ENCODE measurements around the gene CISH.

Gene CISH

DNA sequence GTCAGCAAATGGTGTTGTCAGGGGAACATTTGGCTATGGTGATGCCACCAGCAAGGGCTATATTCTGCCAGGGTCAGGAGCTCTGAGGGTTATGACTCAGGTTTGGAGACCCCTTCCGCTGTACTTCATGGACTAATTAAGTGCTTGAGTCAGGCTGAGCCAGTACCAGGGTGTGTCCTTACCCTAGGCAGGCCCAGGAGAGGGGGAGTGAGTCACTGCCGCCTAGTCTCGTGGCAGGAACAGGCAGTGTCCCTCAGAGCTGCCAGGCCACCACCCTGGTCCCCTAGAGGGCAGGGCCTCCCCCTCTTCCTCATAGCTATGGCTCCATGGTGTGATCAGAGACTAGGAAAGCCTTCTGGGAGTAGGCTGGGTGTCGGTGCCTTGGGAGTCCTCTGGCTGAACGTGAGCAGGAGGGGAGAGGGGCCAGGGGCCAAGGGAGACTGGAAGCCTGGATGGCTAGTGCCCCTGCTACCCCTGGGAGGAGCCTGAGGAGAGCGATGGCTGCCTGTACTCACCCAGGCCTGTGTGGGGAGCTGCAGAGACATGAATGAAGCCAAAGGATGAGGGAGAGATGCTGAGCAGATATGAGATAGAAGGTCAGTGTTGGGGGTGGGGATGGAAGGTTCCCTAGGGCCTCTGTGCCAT is 16.0 kb upstream of the CISH start:
- no CpG with 5 or more reads among the region's 6 CpGs for WGBS (ENCODE audit: extremely low coverage, insufficient coverage, insufficient read length)
- H4K12ac ChIP-seq (ENCODE audit: low read depth, low read length), result no peak overlapping the region

DNA sequence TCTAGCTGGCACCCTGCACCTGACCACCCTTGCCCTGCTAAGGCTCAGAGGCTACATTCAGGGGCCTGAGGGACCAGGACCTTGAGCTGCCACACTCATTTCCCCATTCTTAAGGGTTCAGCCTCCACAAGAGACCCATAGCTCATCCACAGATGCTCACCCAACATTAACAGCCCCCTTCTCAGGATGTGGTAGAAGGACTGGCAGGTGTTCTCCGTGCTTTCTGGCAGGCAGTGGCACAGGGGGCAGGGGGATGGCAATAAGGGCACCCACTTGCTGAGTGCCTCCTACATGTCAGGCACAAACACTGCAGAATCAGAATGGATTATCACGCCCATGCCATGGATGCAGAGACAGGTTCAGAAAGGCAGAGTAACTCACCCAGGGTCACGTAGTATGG is 14.8 kb upstream of the CISH start:
- WGBS (ENCODE audit: extremely low coverage, insufficient coverage, insufficient read length), result no CpG with 5 or more reads among the region's 3 CpGs
- DNase-seq, result no peak
- H3K18ac ChIP-seq (ENCODE audit: low read length), result no peak overlapping the region

More for the DNA sequence above, 16.0 kb upstream of the CISH start:
- peaks cover 2% of the 10 kb centered on the region for H3K79me2 ChIP-seq (ENCODE audit: control insufficient read depth, insufficient read depth, low read length, poor library complexity)
- no peaks in the 10 kb centered on the region for H3K36me3 ChIP-seq (ENCODE audit: control insufficient read depth in 1 of 2, insufficient read depth in 2 of 2, low read length in 2 of 2)
- H3K27ac ChIP-seq (ENCODE audit: low read depth, low read length), result no peak overlapping the region
- no peak overlapping the region for H3K4ac ChIP-seq (ENCODE audit: low read depth, low read length)
- no peak overlapping the region for H2AFZ ChIP-seq (ENCODE audit: insufficient read depth, low read length, poor library complexity)
- H3K4me3 ChIP-seq (ENCODE audit: low read depth, low read length), result no peak overlapping the region
- H4K91ac ChIP-seq (ENCODE audit: low read depth, low read length), result no peak overlapping the region
- H2AK5ac ChIP-seq (ENCODE audit: low read length), result peak overlapping the region; percentile 8
- DNase-seq, result peak; percentile 41 to 44
- peaks cover 2% of the 10 kb centered on the region for H3K9me3 ChIP-seq (ENCODE audit: insufficient read depth, low read depth, low read length)
- no peak overlapping the region for H4K8ac ChIP-seq (ENCODE audit: low read depth, low read length)
- no peak overlapping the region for H3K4me2 ChIP-seq (ENCODE audit: low read length)
- H3K27me3 ChIP-seq (ENCODE audit: insufficient read depth, low read length), result no peaks in the 10 kb centered on the region
- H3K9ac ChIP-seq (ENCODE audit: low read length), result no peak overlapping the region
- no peak overlapping the region for H2BK120ac ChIP-seq (ENCODE audit: insufficient read depth, low read length, poor library complexity)
- no peak overlapping the region for H3K14ac ChIP-seq (ENCODE audit: low read length)
- H3K4me1 ChIP-seq (ENCODE audit: control insufficient read depth in 1 of 2, insufficient read depth in 2 of 2, low read length in 2 of 2), result peaks cover 14 to 18% of the 10 kb centered on the region in 2 experiments
- H2BK12ac ChIP-seq (ENCODE audit: low read length), result no peak overlapping the region
- H3K23ac ChIP-seq (ENCODE audit: low read length), result no peak overlapping the region
- H3K18ac ChIP-seq (ENCODE audit: low read length), result peak overlapping the region; percentile 19
- H2BK5ac ChIP-seq (ENCODE audit: low read depth, low read length, poor library complexity), result no peak overlapping the region
- H3K79me1 ChIP-seq (ENCODE audit: low read length), result no peaks in the 10 kb centered on the region

DNA sequence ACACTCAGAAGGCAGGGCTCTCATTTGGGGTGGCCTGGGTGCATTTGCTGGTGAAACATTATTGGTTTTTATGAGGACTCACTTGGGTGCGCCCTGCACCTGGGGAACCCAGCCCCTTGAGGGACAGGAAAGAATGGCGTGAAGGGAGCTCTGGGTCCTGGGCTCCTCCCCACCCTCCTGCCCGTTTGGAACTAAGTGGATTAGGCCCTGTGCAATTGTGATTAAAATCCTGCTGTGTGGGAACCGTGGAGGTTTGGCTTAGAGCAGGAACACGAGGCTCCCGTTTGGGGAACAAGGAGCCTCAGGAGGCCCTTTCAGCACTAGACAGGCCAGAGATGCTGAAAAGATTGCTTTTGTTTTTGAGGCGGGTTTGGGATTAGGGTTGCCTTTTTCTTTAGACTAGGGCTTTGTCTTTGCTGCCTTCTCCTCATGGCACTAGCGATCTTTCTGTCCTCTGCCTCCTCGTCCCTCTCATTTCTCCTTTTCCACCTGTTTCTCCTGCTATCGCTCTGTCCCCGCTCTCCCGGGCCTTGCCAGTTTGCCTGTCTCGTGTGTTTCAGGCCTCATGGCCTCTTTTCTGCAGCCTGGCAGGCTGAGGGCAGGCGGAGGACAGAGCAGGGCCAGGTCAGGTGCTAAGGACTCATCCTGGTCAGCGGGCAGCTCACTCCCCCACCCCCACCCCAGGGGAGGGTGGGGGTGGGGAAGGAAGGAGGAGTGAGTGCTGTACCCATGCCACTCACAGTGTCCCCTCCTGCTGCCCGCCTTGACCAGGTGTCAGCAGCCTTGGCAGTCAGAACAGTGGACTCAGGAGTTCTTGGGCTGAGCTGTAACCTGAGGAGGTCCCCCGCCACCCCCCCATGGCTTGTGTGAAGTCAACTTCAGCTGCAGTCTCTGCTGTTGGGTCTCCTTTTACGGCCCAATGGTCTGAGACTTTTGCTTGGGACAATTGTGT is 13.9 kb upstream of the CISH start:
- H3K4me3 ChIP-seq (ENCODE audit: low read depth, low read length), result no peak overlapping the region
- H3K4me1 ChIP-seq (ENCODE audit: control insufficient read depth in 1 of 2, insufficient read depth in 2 of 2, low read length in 2 of 2), result peaks cover 14 to 17% of the 10 kb centered on the region in 2 experiments
- peaks cover 2% of the 10 kb centered on the region for H3K79me2 ChIP-seq (ENCODE audit: control insufficient read depth, insufficient read depth, low read length, poor library complexity)
- H3K27me3 ChIP-seq (ENCODE audit: insufficient read depth, low read length), result no peaks in the 10 kb centered on the region
- H3K23ac ChIP-seq (ENCODE audit: low read length), result no peak overlapping the region
- H3K36me3 ChIP-seq (ENCODE audit: control insufficient read depth in 1 of 2, insufficient read depth in 2 of 2, low read length in 2 of 2), result no peaks in the 10 kb centered on the region
- H3K79me1 ChIP-seq (ENCODE audit: low read length), result no peaks in the 10 kb centered on the region
- H2BK120ac ChIP-seq (ENCODE audit: insufficient read depth, low read length, poor library complexity), result no peak overlapping the region
- H2AFZ ChIP-seq (ENCODE audit: insufficient read depth, low read length, poor library complexity), result no peak overlapping the region
- H3K9ac ChIP-seq (ENCODE audit: low read length), result no peak overlapping the region
- no peak overlapping the region for H3K4ac ChIP-seq (ENCODE audit: low read depth, low read length)
- H2BK12ac ChIP-seq (ENCODE audit: low read length), result peak overlapping the region; percentile 47
- peaks cover 2% of the 10 kb centered on the region for H3K9me3 ChIP-seq (ENCODE audit: insufficient read depth, low read depth, low read length)
- H3K27ac ChIP-seq (ENCODE audit: low read depth, low read length), result no peak overlapping the region
- peak overlapping the region; percentile 20 for H3K14ac ChIP-seq (ENCODE audit: low read length)
- WGBS (ENCODE audit: extremely low coverage, insufficient coverage, insufficient read length), result no CpG with 5 or more reads among the region's 18 CpGs
- H3K4me2 ChIP-seq (ENCODE audit: low read length), result no peak overlapping the region
- no peak overlapping the region for H4K91ac ChIP-seq (ENCODE audit: low read depth, low read length)
- H4K8ac ChIP-seq (ENCODE audit: low read depth, low read length), result no peak overlapping the region
- H4K12ac ChIP-seq (ENCODE audit: low read depth, low read length), result no peak overlapping the region
- no peak overlapping the region for H3K18ac ChIP-seq (ENCODE audit: low read length)
- H2AK5ac ChIP-seq (ENCODE audit: low read length), result peak overlapping the region; percentile 27
- no peak overlapping the region for H2BK5ac ChIP-seq (ENCODE audit: low read depth, low read length, poor library complexity)
- no peak for DNase-seq

More for the DNA sequence above, 14.8 kb upstream of the CISH start:
- no peak overlapping the region for H2BK120ac ChIP-seq (ENCODE audit: insufficient read depth, low read length, poor library complexity)
- H3K23ac ChIP-seq (ENCODE audit: low read length), result no peak overlapping the region
- H3K9me3 ChIP-seq (ENCODE audit: insufficient read depth, low read depth, low read length), result peaks cover 2% of the 10 kb centered on the region
- no peak overlapping the region for H4K12ac ChIP-seq (ENCODE audit: low read depth, low read length)
- peaks cover 14 to 17% of the 10 kb centered on the region in 2 experiments for H3K4me1 ChIP-seq (ENCODE audit: control insufficient read depth in 1 of 2, insufficient read depth in 2 of 2, low read length in 2 of 2)
- no peak overlapping the region for H2AFZ ChIP-seq (ENCODE audit: insufficient read depth, low read length, poor library complexity)
- peak overlapping the region; percentile 18 for H3K4me3 ChIP-seq (ENCODE audit: low read depth, low read length)
- H4K91ac ChIP-seq (ENCODE audit: low read depth, low read length), result no peak overlapping the region
- no peak overlapping the region for H3K14ac ChIP-seq (ENCODE audit: low read length)
- no peak overlapping the region for H4K8ac ChIP-seq (ENCODE audit: low read depth, low read length)
- no peak overlapping the region for H3K4me2 ChIP-seq (ENCODE audit: low read length)
- H2BK12ac ChIP-seq (ENCODE audit: low read length), result no peak overlapping the region
- H3K4ac ChIP-seq (ENCODE audit: low read depth, low read length), result no peak overlapping the region
- no peak overlapping the region for H2AK5ac ChIP-seq (ENCODE audit: low read length)
- no peak overlapping the region for H3K9ac ChIP-seq (ENCODE audit: low read length)
- no peak overlapping the region for H2BK5ac ChIP-seq (ENCODE audit: low read depth, low read length, poor library complexity)
- H3K36me3 ChIP-seq (ENCODE audit: control insufficient read depth in 1 of 2, insufficient read depth in 2 of 2, low read length in 2 of 2), result no peaks in the 10 kb centered on the region
- H3K79me1 ChIP-seq (ENCODE audit: low read length), result no peaks in the 10 kb centered on the region
- no peak overlapping the region for H3K27ac ChIP-seq (ENCODE audit: low read depth, low read length)
- H3K27me3 ChIP-seq (ENCODE audit: insufficient read depth, low read length), result no peaks in the 10 kb centered on the region
- H3K79me2 ChIP-seq (ENCODE audit: control insufficient read depth, insufficient read depth, low read length, poor library complexity), result peaks cover 2% of the 10 kb centered on the region

DNA sequence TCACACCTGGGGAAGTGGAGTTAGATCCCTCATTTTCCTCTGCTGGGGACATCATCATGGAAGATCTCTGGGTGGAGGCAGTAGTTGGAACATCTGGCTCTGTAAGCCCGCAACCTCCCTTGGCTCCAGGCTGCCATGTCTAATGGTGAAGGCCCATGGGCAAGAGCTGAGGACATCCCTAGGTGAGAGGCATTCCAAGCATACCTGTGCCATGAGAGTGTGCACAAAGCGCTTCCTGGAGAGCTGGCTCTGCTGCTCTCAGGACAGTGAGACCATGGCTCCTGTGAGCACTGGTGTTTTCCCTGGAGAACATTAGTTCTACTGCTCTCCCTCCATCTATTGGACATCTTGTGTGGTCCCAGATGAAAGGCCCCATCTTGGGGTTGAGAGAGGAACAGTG is 13.1 kb upstream of the CISH start:
- no peak overlapping the region for H3K4me3 ChIP-seq (ENCODE audit: low read depth, low read length)
- H2BK12ac ChIP-seq (ENCODE audit: low read length), result no peak overlapping the region
- H3K4me1 ChIP-seq (ENCODE audit: control insufficient read depth in 1 of 2, insufficient read depth in 2 of 2, low read length in 2 of 2), result peaks cover 14 to 17% of the 10 kb centered on the region in 2 experiments
- peak; percentile 71 to 83 for DNase-seq
- H3K36me3 ChIP-seq (ENCODE audit: control insufficient read depth in 1 of 2, insufficient read depth in 2 of 2, low read length in 2 of 2), result no peaks in the 10 kb centered on the region
- no peak overlapping the region for H3K4me2 ChIP-seq (ENCODE audit: low read length)
- no peak overlapping the region for H4K91ac ChIP-seq (ENCODE audit: low read depth, low read length)
- H2AK5ac ChIP-seq (ENCODE audit: low read length), result no peak overlapping the region
- no peak overlapping the region for H2BK120ac ChIP-seq (ENCODE audit: insufficient read depth, low read length, poor library complexity)
- H3K23ac ChIP-seq (ENCODE audit: low read length), result no peak overlapping the region
- H3K4ac ChIP-seq (ENCODE audit: low read depth, low read length), result no peak overlapping the region
- H3K9ac ChIP-seq (ENCODE audit: low read length), result no peak overlapping the region
- no peak overlapping the region for H4K12ac ChIP-seq (ENCODE audit: low read depth, low read length)
- WGBS (ENCODE audit: extremely low coverage, insufficient coverage, insufficient read length), result no CpG with 5 or more reads among the region's 2 CpGs
- H2AFZ ChIP-seq (ENCODE audit: insufficient read depth, low read length, poor library complexity), result no peak overlapping the region
- no peak overlapping the region for H3K18ac ChIP-seq (ENCODE audit: low read length)
- no peak overlapping the region for H2BK5ac ChIP-seq (ENCODE audit: low read depth, low read length, poor library complexity)
- H3K27me3 ChIP-seq (ENCODE audit: insufficient read depth, low read length), result no peaks in the 10 kb centered on the region
- H3K79me2 ChIP-seq (ENCODE audit: control insufficient read depth, insufficient read depth, low read length, poor library complexity), result peaks cover 2% of the 10 kb centered on the region
- H4K8ac ChIP-seq (ENCODE audit: low read depth, low read length), result no peak overlapping the region
- H3K9me3 ChIP-seq (ENCODE audit: insufficient read depth, low read depth, low read length), result peaks cover 3% of the 10 kb centered on the region
- no peak overlapping the region for H3K14ac ChIP-seq (ENCODE audit: low read length)
- no peaks in the 10 kb centered on the region for H3K79me1 ChIP-seq (ENCODE audit: low read length)
- H3K27ac ChIP-seq (ENCODE audit: low read depth, low read length), result no peak overlapping the region

Measured in trophoblast cell (in vitro differentiated cells and primary cell).